CD4-positive, CD25-positive, alpha-beta regulatory T cell (primary cell): ENCODE results near the gene ACSM5. TPM values are rescaled to one million over a fixed set of nuclear protein-coding genes. Genes with fewer than 3 reads are reported as not detected.
"Not testable (repeated sequence)": the region's sequence is repeated elsewhere in the genome, so short reads cannot be mapped to it uniquely, and the experiment has no call there.

Source experiments
- ATAC-seq, 2 donors: fragments of 150-1000 bp; cut with Tn5 transposase; one replicate each; pipeline ENCODE4 v1.10.0; 2021; ENCODE audit warnings: low read depth in 2 of 2, moderate number of reproducible peaks in 2 of 2, moderate library complexity in 1 of 2
- DNase-seq, 3 donors: peaks; one replicate each; pipeline versions ENCODE4 v3.0.0 to v3.0.0-alpha.2; 2012 to 2022; ENCODE audit warnings: mixed read lengths in 1 of 3
- H3K27ac ChIP-seq: one replicate; pipeline ENCODE4 v1.7.0; 2013; ENCODE audit warnings: mild to moderate bottlenecking, low read length; ENCODE audit not compliant: insufficient read depth, poor library complexity, severe bottlenecking
- H3K27me3 ChIP-seq: one replicate; pipeline ENCODE4 v1.7.0; 2013; ENCODE audit warnings: low read length; ENCODE audit not compliant: control insufficient read depth, insufficient read depth
- H3K36me3 ChIP-seq: one replicate; pipeline ENCODE4 v1.7.0; 2013; ENCODE audit warnings: mild to moderate bottlenecking, low read length, moderate library complexity; ENCODE audit not compliant: control insufficient read depth, insufficient read depth
- H3K4me1 ChIP-seq: 2 replicates; pipeline ENCODE4 v1.7.0; 2013; ENCODE audit warnings: mild to moderate bottlenecking, low read length; ENCODE audit not compliant: insufficient read depth, control insufficient read depth, poor library complexity, severe bottlenecking
- H3K4me3 ChIP-seq: one replicate; pipeline ENCODE4 v1.7.0; 2013; ENCODE audit warnings: low read depth, mild to moderate bottlenecking, low read length, moderate library complexity
- H3K9me3 ChIP-seq, 2 experiments: 1 replicate in 1 of 2; 2 replicates in 1 of 2; pipeline ENCODE4 v1.7.0; 2013; ENCODE audit warnings: low read length in 2 of 2, mild to moderate bottlenecking in 1 of 2, moderate library complexity in 1 of 2; ENCODE audit not compliant: control insufficient read depth in 2 of 2
- H3K27ac Mint-ChIP-seq, 3 donors: one replicate each; pipeline ENCODE4 v1.8.0; 2020 to 2022; ENCODE audit warnings: mild to moderate bottlenecking in 3 of 3, mixed read lengths in 3 of 3, moderate library complexity in 2 of 3
- H3K27me3 Mint-ChIP-seq: one replicate; pipeline ENCODE4 v1.8.0; 2022; ENCODE audit warnings: mild to moderate bottlenecking, mixed read lengths
- H3K36me3 Mint-ChIP-seq: one replicate; pipeline ENCODE4 v1.8.0; 2020; ENCODE audit warnings: mixed read lengths
- H3K4me1 Mint-ChIP-seq, 4 donors: one replicate each; pipeline ENCODE4 v1.8.0; 2020 to 2022; ENCODE audit warnings: mixed read lengths in 4 of 4, mild to moderate bottlenecking in 1 of 4
- H3K4me3 Mint-ChIP-seq, 4 donors: one replicate each; pipeline ENCODE4 v1.8.0; 2020 to 2022; ENCODE audit warnings: mild to moderate bottlenecking in 4 of 4, mixed read lengths in 4 of 4, moderate library complexity in 3 of 4
- H3K9me3 Mint-ChIP-seq, 7 donors: one replicate each; pipeline ENCODE4 v1.8.0; 2020 to 2022; ENCODE audit warnings: mixed read lengths in 7 of 7, mild to moderate bottlenecking in 3 of 7, moderate library complexity in 2 of 7
- polyA plus RNA-seq, 4 donors: library from polyadenylated mRNA; unstranded; fragments of 300-500 nt; fragmentation: Illumina TruSeq; gene quantifications; one replicate each; pipeline ENCODE4 v1.2.3, GENCODE V29; 2021
- total RNA-seq: library from RNA; stranded (reverse); gene quantifications from one replicate; pipeline ENCODE4 v1.2.3, GENCODE V29; 2022

Gene ACSM5
- total and polyA plus RNA-seq, 5 donors from 2014 or later = not detected

- not testable (repeated sequence) for H3K36me3 Mint-ChIP-seq, H3K4me1 ChIP-seq, H3K27ac Mint-ChIP-seq
Measured at GRCh38 chr16:20423772-20424128, 14.4 kb downstream of the ACSM5 start.

GRCh38 chr16:20424129-20424866, 15.0 kb downstream of the ACSM5 start:
- H3K9me3 Mint-ChIP-seq = peaks cover 0 to 6% (median 0%) of the 10 kb centered on the region in 7 donors
- H3K36me3 Mint-ChIP-seq = no peaks in the 10 kb centered on the region

More at GRCh38 chr16:20423772-20424128, 14.4 kb downstream of the ACSM5 start:
- DNase-seq, H3K27ac ChIP-seq, H3K9me3 Mint-ChIP-seq, H3K36me3 ChIP-seq, H3K27me3 ChIP-seq, H3K27me3 Mint-ChIP-seq, H3K4me3 ChIP-seq, H3K9me3 ChIP-seq, H3K4me1 Mint-ChIP-seq, ATAC-seq, H3K4me3 Mint-ChIP-seq: not testable (repeated sequence)

GRCh38 chr16:20427401-20427797, 18.1 kb downstream of the ACSM5 start:
- H3K27ac ChIP-seq, H3K27me3 ChIP-seq, H3K4me3 ChIP-seq, H3K27ac Mint-ChIP-seq, H3K4me1 Mint-ChIP-seq, H3K4me1 ChIP-seq, H3K27me3 Mint-ChIP-seq, ATAC-seq, H3K4me3 Mint-ChIP-seq, H3K36me3 Mint-ChIP-seq, H3K9me3 ChIP-seq, H3K9me3 Mint-ChIP-seq, H3K36me3 ChIP-seq, DNase-seq: not testable (repeated sequence)

More at GRCh38 chr16:20424129-20424866, 15.0 kb downstream of the ACSM5 start:
- Histone ChIP-seq H3K4me3 (no peak overlapping the region), H3K36me3 (no peaks in the 10 kb centered on the region), H3K4me1 (no peaks in the 10 kb centered on the region), H3K27ac (no peak overlapping the region), H3K27me3 (no peaks in the 10 kb centered on the region), H3K9me3 (no peaks in the 10 kb centered on the region)
- no peak overlapping the region for H3K4me3 Mint-ChIP-seq
- ATAC-seq = no peak
- no peak overlapping the region for H3K27ac Mint-ChIP-seq
- no peak for DNase-seq
- no peaks in the 10 kb centered on the region for H3K27me3 Mint-ChIP-seq
- no peaks in the 10 kb centered on the region for H3K4me1 Mint-ChIP-seq

GRCh38 chr16:20429499-20429898, 20.2 kb downstream of the ACSM5 start:
- H3K4me1 Mint-ChIP-seq, H3K27ac ChIP-seq, DNase-seq, H3K36me3 ChIP-seq, H3K27me3 ChIP-seq, H3K9me3 ChIP-seq, ATAC-seq, H3K4me1 ChIP-seq, H3K36me3 Mint-ChIP-seq, H3K27me3 Mint-ChIP-seq, H3K4me3 Mint-ChIP-seq, H3K9me3 Mint-ChIP-seq, H3K27ac Mint-ChIP-seq, H3K4me3 ChIP-seq: not testable (repeated sequence)

GRCh38 chr16:20430480-20430879, 21.1 kb downstream of the ACSM5 start:
- H3K27me3 ChIP-seq, H3K27ac Mint-ChIP-seq, H3K4me3 ChIP-seq, H3K4me1 ChIP-seq, H3K27me3 Mint-ChIP-seq, H3K36me3 Mint-ChIP-seq, ATAC-seq, DNase-seq, H3K36me3 ChIP-seq, H3K9me3 Mint-ChIP-seq, H3K9me3 ChIP-seq, H3K27ac ChIP-seq, H3K4me1 Mint-ChIP-seq: not testable (repeated sequence)
- H3K4me3 Mint-ChIP-seq = peak overlapping the region in 1 of 4 donors; percentile 56

- DNase-seq = no peak
- no peaks in the 10 kb centered on the region for H3K27me3 ChIP-seq
- H3K4me1 ChIP-seq = no peaks in the 10 kb centered on the region
- no peaks in the 10 kb centered on the region for H3K36me3 Mint-ChIP-seq
- no peaks in the 10 kb centered on the region for H3K27me3 Mint-ChIP-seq
- H3K4me3 Mint-ChIP-seq = no peak overlapping the region
- H3K9me3 ChIP-seq = no peaks in the 10 kb centered on the region
- peaks cover 0 to 6% (median 0%) of the 10 kb centered on the region in 7 donors for H3K9me3 Mint-ChIP-seq
- H3K4me1 Mint-ChIP-seq = no peaks in the 10 kb centered on the region
- H3K27ac ChIP-seq = no peak overlapping the region
- ATAC-seq = no peak
- H3K27ac Mint-ChIP-seq = no peak overlapping the region
- H3K36me3 ChIP-seq = no peaks in the 10 kb centered on the region
- H3K4me3 ChIP-seq = no peak overlapping the region
Measured at GRCh38 chr16:20430948-20431347, 21.6 kb downstream of the ACSM5 start.

- H3K27ac ChIP-seq, H3K9me3 ChIP-seq, H3K4me3 Mint-ChIP-seq, DNase-seq, H3K27me3 ChIP-seq, H3K27ac Mint-ChIP-seq, H3K9me3 Mint-ChIP-seq, H3K4me1 ChIP-seq, H3K36me3 Mint-ChIP-seq, ATAC-seq, H3K36me3 ChIP-seq, H3K4me3 ChIP-seq, H3K27me3 Mint-ChIP-seq, H3K4me1 Mint-ChIP-seq: not testable (repeated sequence)
Measured at GRCh38 chr16:20438950-20439349, 29.6 kb downstream of the ACSM5 start.

- H3K4me3 ChIP-seq, ATAC-seq, H3K4me1 Mint-ChIP-seq, H3K4me1 ChIP-seq, H3K36me3 Mint-ChIP-seq, H3K27ac ChIP-seq, H3K9me3 ChIP-seq, H3K4me3 Mint-ChIP-seq, H3K9me3 Mint-ChIP-seq, H3K27ac Mint-ChIP-seq, H3K36me3 ChIP-seq, H3K27me3 ChIP-seq, DNase-seq, H3K27me3 Mint-ChIP-seq: not testable (repeated sequence)
Measured at GRCh38 chr16:20439820-20440231, 30.5 kb downstream of the ACSM5 start.
